A673 (cell line): ENCODE results near the gene TMEM126A. TPM values are rescaled to one million over a fixed set of nuclear protein-coding genes. Genes with fewer than 3 reads are reported as not detected.
A peak's percentile ranks its signal among the peaks of the same experiment; 100 is the strongest.

ENCODE experiments used
- BruUV-seq: library from RNA; stranded (reverse); fragments of 400-500 nt; replicated peaks from 2 replicates; lab custom pipeline; 2021; lab: Mats Ljungman, UMichigan
- CTCF ChIA-PET: fragments of 300-600 bp; sonication (Branson Sonifier 250); formaldehyde crosslinking; loops from one replicate; lab custom pipeline; 2022; ENCODE audit warnings: antibody characterized with exemption; lab: Charles Lee
- POLR2A ChIA-PET: fragments of 300-600 bp; sonication (Branson Sonifier 250); formaldehyde crosslinking; loops from one replicate; lab custom pipeline; 2022; ENCODE audit warnings: antibody characterized with exemption; ENCODE audit not compliant: low non-redundant PET; lab: Charles Lee
- DNase-seq: peaks from one replicate; pipeline ENCODE4 v3.0.0-alpha.2; 2015; ENCODE audit warnings: low spot score
- H3K27ac ChIP-seq: fragments of 200-600 bp; sonication (generic); 2 replicates; pipeline ENCODE4 v1.5.1; 2016; ENCODE audit warnings: mixed run types, low read depth, mild to moderate bottlenecking, mixed read lengths, antibody characterized with exemption, low read length; ENCODE audit not compliant: poor library complexity, severe bottlenecking
- H3K27me3 ChIP-seq: fragments of 200-600 bp; sonication (generic); replicated peaks from 2 replicates; pipeline ENCODE4 v1.6.1; 2017; ENCODE audit warnings: mixed run types, low read depth, mild to moderate bottlenecking, mixed read lengths, antibody characterized with exemption, low read length; ENCODE audit not compliant: insufficient read depth, poor library complexity
- H3K36me3 ChIP-seq: fragments of 200-600 bp; sonication (generic); 2 replicates; pipeline ENCODE4 v1.6.1; 2016; ENCODE audit warnings: mixed run types, mild to moderate bottlenecking, mixed read lengths, antibody characterized with exemption, low read length; ENCODE audit not compliant: insufficient read depth, poor library complexity, severe bottlenecking
- H3K4me1 ChIP-seq: fragments of 200-600 bp; sonication (generic); 2 replicates; pipeline ENCODE4 v1.6.1; 2017; ENCODE audit warnings: mixed run types, mild to moderate bottlenecking, mixed read lengths, antibody characterized with exemption, low read length; ENCODE audit not compliant: insufficient read depth, poor library complexity, severe bottlenecking
- H3K4me3 ChIP-seq: fragments of 200-600 bp; sonication (generic); 2 replicates; pipeline ENCODE4 v1.5.1; 2016; ENCODE audit warnings: low read depth, mixed run types, mild to moderate bottlenecking, mixed read lengths, low read length; ENCODE audit not compliant: poor library complexity, severe bottlenecking
- H3K9me3 ChIP-seq: fragments of 200-600 bp; sonication (generic); 2 replicates; pipeline ENCODE4 v1.6.1; 2016; ENCODE audit warnings: mixed run types, low read depth, mild to moderate bottlenecking, mixed read lengths, antibody characterized with exemption, low read length; ENCODE audit not compliant: poor library complexity, severe bottlenecking
- EZH2 ChIP-seq: fragments of 200-600 bp; sonication (generic); IDR thresholded peaks from 2 replicates; pipeline ENCODE4 v1.6.1; 2017; ENCODE audit warnings: borderline replicate concordance, low read depth, mild to moderate bottlenecking, mixed read lengths, antibody characterized with exemption, low read length; ENCODE audit not compliant: poor library complexity, severe bottlenecking
- intact Hi-C: fragments of 100-400 bp; cut with micrococcal nuclease; formaldehyde crosslinking; loops from one replicate; pipeline ENCODE4 v1.10.0; 2022; ENCODE audit not compliant: unreplicated experiment
- total RNA-seq: library from RNA; stranded (reverse); gene quantifications from 2 replicates; pipeline ENCODE4 v1.2.3, GENCODE V29; 2021
- TF ChIP-seq, protein P1 (sequence below): fragments of 300-800, 200-600 bp; sonication (generic); conservative IDR thresholded peaks from 2 replicates; pipeline ENCODE4 v1.5.1; 2017; ENCODE audit warnings: low read depth, mild to moderate bottlenecking, antibody characterized with exemption, low read length, moderate library complexity, mixed read lengths

TMEM126A gene
- total RNA-seq, 1 experiment from 2014 or later = 66.0 TPM

DNA sequence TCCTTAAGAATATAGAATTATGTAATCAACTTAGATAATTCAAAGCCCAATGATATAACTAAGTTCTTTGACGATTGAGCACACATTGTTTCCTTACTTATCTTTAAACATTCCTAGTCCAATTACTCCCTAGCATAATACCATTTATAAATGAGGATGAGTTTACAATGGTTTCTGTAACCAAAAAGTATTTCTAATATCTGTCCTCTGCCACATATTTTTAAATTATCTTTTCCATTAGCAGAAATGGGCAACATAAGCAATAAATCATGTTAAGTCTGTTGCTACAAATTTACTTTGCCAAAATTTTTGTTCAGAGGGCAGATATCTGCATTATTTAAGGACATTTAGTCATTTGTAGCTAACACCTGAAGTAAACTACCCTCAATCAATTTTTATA is 10.4 kb downstream of the TMEM126A start:
- no peak for TF ChIP-seq EZH2
- TF ChIP-seq, protein P1, sequence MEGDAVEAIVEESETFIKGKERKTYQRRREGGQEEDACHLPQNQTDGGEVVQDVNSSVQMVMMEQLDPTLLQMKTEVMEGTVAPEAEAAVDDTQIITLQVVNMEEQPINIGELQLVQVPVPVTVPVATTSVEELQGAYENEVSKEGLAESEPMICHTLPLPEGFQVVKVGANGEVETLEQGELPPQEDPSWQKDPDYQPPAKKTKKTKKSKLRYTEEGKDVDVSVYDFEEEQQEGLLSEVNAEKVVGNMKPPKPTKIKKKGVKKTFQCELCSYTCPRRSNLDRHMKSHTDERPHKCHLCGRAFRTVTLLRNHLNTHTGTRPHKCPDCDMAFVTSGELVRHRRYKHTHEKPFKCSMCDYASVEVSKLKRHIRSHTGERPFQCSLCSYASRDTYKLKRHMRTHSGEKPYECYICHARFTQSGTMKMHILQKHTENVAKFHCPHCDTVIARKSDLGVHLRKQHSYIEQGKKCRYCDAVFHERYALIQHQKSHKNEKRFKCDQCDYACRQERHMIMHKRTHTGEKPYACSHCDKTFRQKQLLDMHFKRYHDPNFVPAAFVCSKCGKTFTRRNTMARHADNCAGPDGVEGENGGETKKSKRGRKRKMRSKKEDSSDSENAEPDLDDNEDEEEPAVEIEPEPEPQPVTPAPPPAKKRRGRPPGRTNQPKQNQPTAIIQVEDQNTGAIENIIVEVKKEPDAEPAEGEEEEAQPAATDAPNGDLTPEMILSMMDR = no peak
- no peaks in the 10 kb centered on the region for H3K9me3 ChIP-seq
- ChIA-PET POLR2A (no interaction called here), CTCF (no interaction called here)
- peaks cover 43% of the 10 kb centered on the region for H3K4me1 ChIP-seq
- H3K27ac ChIP-seq = no peak overlapping the region
- no peaks in the 10 kb centered on the region for H3K27me3 ChIP-seq
- no peak overlapping the region for H3K4me3 ChIP-seq
- intact Hi-C loops = no loop called here
- BruUV-seq = no TSS peak
- H3K36me3 ChIP-seq = peaks cover 82% of the 10 kb centered on the region
- DNase-seq = no peak

DNA sequence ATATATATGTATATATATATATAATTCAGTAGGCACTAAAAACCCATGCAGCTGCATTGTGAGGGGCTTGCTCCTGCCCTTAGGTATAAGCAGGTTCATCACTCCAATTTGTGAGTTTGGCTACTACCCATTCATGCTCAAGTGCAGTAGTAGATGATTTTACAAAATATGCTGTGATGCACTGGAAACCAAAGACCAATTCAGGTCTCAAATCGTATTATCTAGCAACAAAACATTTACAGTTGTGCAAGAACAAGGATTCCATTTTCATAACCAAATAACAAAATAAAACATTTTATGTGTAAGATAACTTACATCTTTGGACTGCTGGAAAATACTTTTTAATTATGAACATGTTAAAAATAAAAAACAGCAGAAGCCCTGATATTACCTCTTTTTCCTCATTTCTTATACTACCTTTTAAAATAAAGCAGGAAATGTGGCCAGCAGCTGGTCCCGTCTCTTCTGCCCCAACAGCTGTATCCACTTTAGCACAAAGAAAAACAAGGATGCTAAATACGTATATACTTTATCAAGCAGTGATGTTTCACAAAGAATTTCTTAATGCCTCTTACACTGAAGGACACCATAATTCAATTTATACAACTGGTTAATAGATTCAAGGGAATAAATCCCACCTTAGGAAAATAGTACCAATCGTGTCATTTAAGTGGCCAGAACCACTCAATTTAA is 14.4 kb downstream of the TMEM126A start:
- peak overlapping the region; percentile 87 for H3K4me3 ChIP-seq
- BruUV-seq = no TSS peak
- no peaks in the 10 kb centered on the region for H3K27me3 ChIP-seq
- intact Hi-C loops = loop anchor here (5.0 kb wide), 1 partner anchor 65 kb away; no protein-coding TSS in a partner anchor
- H3K36me3 ChIP-seq = peaks cover 67% of the 10 kb centered on the region
- peaks cover 43% of the 10 kb centered on the region for H3K4me1 ChIP-seq
- CTCF ChIA-PET = no interaction called here
- POLR2A ChIA-PET = no interaction called here
- DNase-seq = no peak
- no peak for TF ChIP-seq EZH2
- TF ChIP-seq, protein P1 = no peak
- no peak overlapping the region for H3K27ac ChIP-seq
- H3K9me3 ChIP-seq = no peaks in the 10 kb centered on the region

DNA sequence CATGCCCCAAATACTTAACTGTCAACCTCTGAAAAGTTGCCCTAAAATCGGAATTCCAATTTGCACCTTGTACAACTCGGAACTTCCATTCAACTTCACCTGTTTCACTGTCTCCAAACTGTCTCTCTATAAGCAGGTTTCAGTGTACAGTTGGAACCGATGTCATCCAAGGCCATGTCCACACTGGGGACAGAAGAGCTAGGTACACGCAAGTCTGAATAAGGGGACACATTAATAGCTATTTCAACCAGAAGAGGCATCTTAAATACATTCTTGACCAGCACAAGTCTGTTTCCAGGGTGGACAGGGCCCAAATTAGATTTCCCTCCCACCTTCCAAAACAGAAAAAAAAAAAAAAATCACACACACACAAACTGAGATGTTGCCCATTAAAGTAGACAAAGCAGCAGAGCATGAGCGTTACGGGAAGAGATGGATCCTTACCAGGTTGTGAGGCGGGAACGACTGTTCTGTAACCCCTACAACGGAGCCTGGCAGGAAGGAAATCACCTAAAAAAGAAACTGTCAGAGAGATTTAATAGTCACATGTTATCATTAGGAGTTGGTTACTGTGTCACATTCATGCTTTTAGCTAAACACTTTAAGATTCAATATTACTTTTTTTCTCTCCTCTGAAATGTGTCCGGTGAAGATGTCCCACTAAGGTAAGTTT is 15.4 kb downstream of the TMEM126A start:
- BruUV-seq = TSS peak; percentile 35
- no peaks in the 10 kb centered on the region for H3K9me3 ChIP-seq
- DNase-seq = peak; percentile 24
- H3K4me3 ChIP-seq = peak overlapping the region; percentile 87
- peaks cover 40% of the 10 kb centered on the region for H3K4me1 ChIP-seq
- TF ChIP-seq EZH2 = no peak
- TF ChIP-seq, protein P1 = no peak
- CTCF ChIA-PET = no interaction called here
- peaks cover 56% of the 10 kb centered on the region for H3K36me3 ChIP-seq
- peaks cover 3% of the 10 kb centered on the region for H3K27me3 ChIP-seq
- intact Hi-C loops = loop anchor here (5.0 kb wide), 1 partner anchor 66 kb away; no protein-coding TSS in a partner anchor
- H3K27ac ChIP-seq = peak overlapping the region; percentile 97
- POLR2A ChIA-PET = no interaction called here
